Progenitor cell of endocrine pancreas (in vitro differentiated cells): ENCODE data around the gene LEMD2. TPM values are rescaled to one million over a fixed set of nuclear protein-coding genes. Genes with fewer than 3 reads are reported as not detected.

Experiments used
- DNase-seq: peaks from one replicate; pipeline ENCODE4 v3.0.0; 2021; ENCODE audit warnings: low spot score; ENCODE audit not compliant: unreplicated experiment
- H3K27ac Mint-ChIP-seq: 2 replicates; pipeline ENCODE4 v1.8.0; 2021; ENCODE audit warnings: mild to moderate bottlenecking, moderate library complexity, mixed read lengths
- H3K27me3 Mint-ChIP-seq: 2 replicates; pipeline ENCODE4 v1.8.0; 2021; ENCODE audit warnings: mixed read lengths
- H3K36me3 Mint-ChIP-seq: 2 replicates; pipeline ENCODE4 v1.8.0; 2022; ENCODE audit warnings: mixed read lengths; ENCODE audit not compliant: insufficient read depth
- H3K4me1 Mint-ChIP-seq: 2 replicates; pipeline ENCODE4 v1.8.0; 2021; ENCODE audit warnings: low read depth, mixed read lengths
- H3K4me3 Mint-ChIP-seq: 2 replicates; pipeline ENCODE4 v1.8.0; 2021; ENCODE audit warnings: low read depth, mild to moderate bottlenecking, moderate library complexity, mixed read lengths
- H3K9me3 Mint-ChIP-seq: 2 replicates; pipeline ENCODE4 v1.8.0; 2021; ENCODE audit warnings: low read depth, mixed read lengths
- CTCF ChIP-seq: fragments of 200-600 bp; sonication (generic); IDR thresholded peaks from one replicate; pipeline ENCODE4 v1.5.0; 2021; ENCODE audit warnings: antibody characterized with exemption, mild to moderate bottlenecking; ENCODE audit not compliant: unreplicated experiment
- total RNA-seq: library from RNA; stranded (reverse); gene quantifications from 2 replicates; pipeline ENCODE4 v1.2.1, GENCODE V29; 2021

Gene LEMD2
- total RNA-seq, 1 donor from 2014 or later, result 69.9 TPM

GRCh38 chr6:33776186-33776585 is 12.7 kb downstream of the LEMD2 start:
- H3K27me3 Mint-ChIP-seq, result peaks cover 5% of the 10 kb centered on the region
- peak overlapping the region; percentile 74 for H3K27ac Mint-ChIP-seq
- no peak for DNase-seq
- H3K4me3 Mint-ChIP-seq, result no peak overlapping the region
- H3K9me3 Mint-ChIP-seq, result no peaks in the 10 kb centered on the region
- peaks cover 35% of the 10 kb centered on the region for H3K36me3 Mint-ChIP-seq
- no peaks in the 10 kb centered on the region for H3K4me1 Mint-ChIP-seq
- no peak for TF ChIP-seq CTCF

GRCh38 chr6:33774774-33775173 is 14.2 kb downstream of the LEMD2 start:
- no peak for DNase-seq
- no peaks in the 10 kb centered on the region for H3K9me3 Mint-ChIP-seq
- TF ChIP-seq CTCF, result no peak
- H3K27ac Mint-ChIP-seq, result no peak overlapping the region
- no peaks in the 10 kb centered on the region for H3K4me1 Mint-ChIP-seq
- H3K36me3 Mint-ChIP-seq, result peaks cover 33% of the 10 kb centered on the region
- no peak overlapping the region for H3K4me3 Mint-ChIP-seq
- H3K27me3 Mint-ChIP-seq, result peaks cover 8% of the 10 kb centered on the region

- H3K27ac Mint-ChIP-seq, result no peak overlapping the region
- peaks cover 15% of the 10 kb centered on the region for H3K27me3 Mint-ChIP-seq
- DNase-seq, result no peak
- peaks cover 27% of the 10 kb centered on the region for H3K36me3 Mint-ChIP-seq
- TF ChIP-seq CTCF, result no peak
- no peak overlapping the region for H3K4me3 Mint-ChIP-seq
- H3K4me1 Mint-ChIP-seq, result peaks cover 4% of the 10 kb centered on the region
- H3K9me3 Mint-ChIP-seq, result no peaks in the 10 kb centered on the region
Observed at GRCh38 chr6:33772902-33773472, 15.9 kb downstream of the LEMD2 start.

- Mint-ChIP-seq H3K9me3 (no peaks in the 10 kb centered on the region), H3K27ac (no peak overlapping the region), H3K4me1 (peaks cover 4% of the 10 kb centered on the region), H3K27me3 (peaks cover 18% of the 10 kb centered on the region), H3K4me3 (no peak overlapping the region), H3K36me3 (peaks cover 24% of the 10 kb centered on the region)
- DNase-seq, result no peak
- no peak for TF ChIP-seq CTCF
Observed at GRCh38 chr6:33772082-33772830, 16.7 kb downstream of the LEMD2 start.

- TF ChIP-seq CTCF, result peak; percentile 93
- Mint-ChIP-seq H3K27ac (no peak overlapping the region), H3K4me3 (no peak overlapping the region), H3K36me3 (peaks cover 21% of the 10 kb centered on the region), H3K9me3 (no peaks in the 10 kb centered on the region), H3K27me3 (peaks cover 24% of the 10 kb centered on the region), H3K4me1 (peaks cover 4% of the 10 kb centered on the region)
- peak; percentile 50 for DNase-seq
Observed at GRCh38 chr6:33771146-33772081, 17.5 kb downstream of the LEMD2 start.
